GM21576 (cell line): ENCODE measurements around the gene GNL1.
A peak's percentile ranks its signal among the peaks of the same experiment; 100 is the strongest.
"Not testable (repeated sequence)": the region's sequence is repeated elsewhere in the genome, so short reads cannot be mapped to it uniquely, and the experiment has no call there.

Experiments used
- ATAC-seq: cut with Tn5 transposase; IDR thresholded peaks from one replicate; pipeline ENCODE4 v1.9.1; 2021; ENCODE audit warnings: mild to moderate bottlenecking, moderate library complexity; ENCODE audit not compliant: unreplicated experiment

GNL1 gene, protein sequence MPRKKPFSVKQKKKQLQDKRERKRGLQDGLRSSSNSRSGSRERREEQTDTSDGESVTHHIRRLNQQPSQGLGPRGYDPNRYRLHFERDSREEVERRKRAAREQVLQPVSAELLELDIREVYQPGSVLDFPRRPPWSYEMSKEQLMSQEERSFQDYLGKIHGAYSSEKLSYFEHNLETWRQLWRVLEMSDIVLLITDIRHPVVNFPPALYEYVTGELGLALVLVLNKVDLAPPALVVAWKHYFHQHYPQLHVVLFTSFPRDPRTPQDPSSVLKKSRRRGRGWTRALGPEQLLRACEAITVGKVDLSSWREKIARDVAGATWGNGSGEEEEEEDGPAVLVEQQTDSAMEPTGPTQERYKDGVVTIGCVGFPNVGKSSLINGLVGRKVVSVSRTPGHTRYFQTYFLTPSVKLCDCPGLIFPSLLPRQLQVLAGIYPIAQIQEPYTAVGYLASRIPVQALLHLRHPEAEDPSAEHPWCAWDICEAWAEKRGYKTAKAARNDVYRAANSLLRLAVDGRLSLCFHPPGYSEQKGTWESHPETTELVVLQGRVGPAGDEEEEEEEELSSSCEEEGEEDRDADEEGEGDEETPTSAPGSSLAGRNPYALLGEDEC

GRCh38 chr6:30556066-30556905, at the start of gene GNL1:
Gene GNL1, minus strand, starts transcription at chr6:30556489. Its CDS starts 286 bp downstream, at chr6:30556203.
- ATAC-seq: peak; percentile 70

- ATAC-seq: no peak
Measured at GRCh38 chr6:30603961-30604360, 47.7 kb upstream of the GNL1 start.

DNA sequence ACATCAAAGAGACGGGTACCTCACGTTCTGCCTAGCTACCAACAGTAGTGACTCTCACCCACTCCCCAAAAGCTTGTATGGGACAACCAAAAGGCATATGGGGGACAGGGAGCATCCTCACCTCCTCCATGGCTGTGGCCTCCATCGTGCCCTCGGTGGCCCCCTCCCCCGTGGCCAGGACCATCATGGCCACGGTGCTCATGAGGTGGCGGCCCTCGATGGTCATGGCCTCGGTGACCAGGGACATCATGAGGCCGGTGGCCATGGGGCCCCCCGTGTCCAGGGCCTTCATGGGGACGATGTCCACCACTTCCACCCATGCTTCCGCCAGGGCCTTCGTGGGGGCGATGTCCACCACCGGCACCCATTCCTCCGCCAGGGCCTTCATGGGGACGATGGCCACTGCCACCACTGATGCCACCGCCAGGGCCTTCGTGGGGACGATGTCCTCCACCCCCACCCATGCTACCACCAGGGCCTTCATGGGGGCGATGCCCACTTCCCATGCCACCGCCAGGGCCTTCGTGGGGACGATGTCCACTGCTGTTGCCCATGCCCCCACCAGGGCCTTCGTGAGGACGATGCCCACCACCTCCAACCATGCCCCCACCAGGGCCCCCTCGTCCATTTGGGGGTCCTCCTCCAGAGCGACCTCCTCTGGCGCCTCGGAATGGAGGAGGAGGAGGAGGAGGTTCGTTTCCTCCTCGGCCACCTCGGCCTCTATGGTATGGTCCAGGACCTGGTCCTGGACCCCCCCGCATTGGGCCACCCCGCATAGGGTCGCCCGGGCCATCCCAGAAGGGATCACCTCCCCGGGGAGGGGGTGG, 45.7 kb upstream of the GNL1 start:
- no peak for ATAC-seq

GRCh38 chr6:30601436-30601814, 45.1 kb upstream of the GNL1 start:
- ATAC-seq: no peak

- no peak for ATAC-seq
Measured at GRCh38 chr6:30600451-30600961, 44.2 kb upstream of the GNL1 start.

DNA sequence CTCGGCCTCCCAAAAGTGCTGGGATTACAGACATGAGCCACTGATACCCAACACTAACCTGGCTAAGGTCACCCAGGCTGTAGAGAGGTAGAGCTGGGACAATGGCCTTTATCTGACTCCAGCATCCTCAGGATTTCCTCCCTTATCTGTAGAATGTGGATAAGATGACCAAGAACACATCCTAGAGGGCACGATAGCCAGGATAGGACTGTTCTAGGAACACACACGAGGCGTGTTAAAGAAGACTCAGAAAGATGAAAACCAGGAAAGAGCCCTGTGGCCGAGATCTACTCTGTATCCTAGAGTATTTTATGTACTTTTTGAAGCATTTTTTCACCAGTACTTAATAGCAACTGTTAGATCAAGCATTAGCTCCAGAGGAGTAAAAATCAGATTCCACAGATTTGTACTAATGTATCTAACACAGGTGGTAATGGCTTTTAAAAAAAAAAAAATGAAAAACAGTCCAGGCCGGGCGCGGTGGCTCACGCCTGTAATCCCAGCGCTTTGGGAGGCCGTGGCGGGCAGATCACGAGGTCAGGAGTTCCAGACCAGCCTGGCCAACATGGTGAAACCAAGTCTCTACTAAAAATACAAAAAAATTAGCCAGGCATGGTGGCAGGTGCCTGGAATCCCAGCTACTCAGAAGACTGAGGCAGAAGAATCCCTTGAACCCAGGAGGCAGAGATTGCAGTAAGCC, 43.5 kb upstream of the GNL1 start:
- ATAC-seq: no peak

GRCh38 chr6:30598912-30599624, 42.8 kb upstream of the GNL1 start:
- no peak for ATAC-seq

GRCh38 chr6:30597315-30598144, 41.2 kb upstream of the GNL1 start:
- not testable (repeated sequence) for ATAC-seq

DNA sequence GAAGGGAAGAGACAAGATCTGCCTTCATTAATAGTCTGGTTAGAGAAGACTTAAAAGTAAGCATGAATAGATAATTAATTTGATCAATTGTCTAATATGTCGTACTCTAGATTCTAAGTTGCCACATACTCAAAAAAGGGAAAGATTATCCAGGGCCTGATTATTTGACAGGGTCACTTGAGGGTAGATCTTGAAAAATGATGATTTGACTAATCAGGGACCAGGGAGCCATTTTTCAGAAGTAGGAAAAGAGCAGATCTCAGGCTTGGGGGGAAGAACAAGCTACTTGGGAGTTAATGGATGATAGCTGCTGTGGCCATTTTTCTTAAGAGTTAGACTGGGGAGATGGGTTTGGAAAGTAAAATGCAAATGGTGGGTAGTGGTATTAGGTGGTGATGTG, 36.0 kb upstream of the GNL1 start:
- ATAC-seq: no peak

GRCh38 chr6:30591008-30591407, 34.7 kb upstream of the GNL1 start:
- no peak for ATAC-seq

DNA sequence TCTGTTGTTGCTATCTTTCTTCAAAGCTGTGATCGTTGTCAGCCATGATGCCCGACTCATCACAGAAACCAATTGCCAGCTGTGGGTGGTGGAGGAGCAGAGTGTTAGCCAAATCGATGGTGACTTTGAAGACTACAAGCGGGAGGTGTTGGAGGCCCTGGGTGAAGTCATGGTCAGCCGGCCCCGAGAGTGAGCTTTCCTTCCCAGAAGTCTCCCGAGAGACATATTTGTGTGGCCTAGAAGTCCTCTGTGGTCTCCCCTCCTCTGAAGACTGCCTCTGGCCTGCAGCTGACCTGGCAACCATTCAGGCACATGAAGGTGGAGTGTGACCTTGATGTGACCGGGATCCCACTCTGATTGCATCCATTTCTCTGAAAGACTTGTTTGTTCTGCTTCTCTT, 34.2 kb upstream of the GNL1 start:
- no peak for ATAC-seq

DNA sequence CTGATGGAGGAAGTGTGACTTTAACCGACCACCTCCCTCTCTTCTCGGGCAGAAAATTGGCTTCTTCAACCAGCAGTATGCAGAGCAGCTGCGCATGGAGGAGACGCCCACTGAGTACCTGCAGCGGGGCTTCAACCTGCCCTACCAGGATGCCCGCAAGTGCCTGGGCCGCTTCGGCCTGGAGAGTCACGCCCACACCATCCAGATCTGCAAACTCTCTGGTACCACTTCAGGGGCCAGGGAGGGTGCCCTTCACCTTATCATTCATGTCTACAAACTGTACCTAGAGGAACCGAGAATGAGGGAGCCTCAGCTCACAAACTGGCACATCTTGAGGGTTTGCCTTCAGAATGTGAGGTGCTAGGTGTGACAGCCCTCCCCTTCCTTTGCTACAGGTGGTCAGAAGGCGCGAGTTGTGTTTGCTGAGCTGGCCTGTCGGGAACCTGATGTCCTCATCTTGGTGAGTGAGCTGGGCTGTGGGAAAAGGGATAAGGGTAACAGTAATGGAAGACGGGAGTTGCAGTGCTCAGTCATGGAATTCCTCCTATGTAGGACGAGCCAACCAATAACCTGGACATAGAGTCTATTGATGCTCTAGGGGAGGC, 33.6 kb upstream of the GNL1 start:
- ATAC-seq: no peak

DNA sequence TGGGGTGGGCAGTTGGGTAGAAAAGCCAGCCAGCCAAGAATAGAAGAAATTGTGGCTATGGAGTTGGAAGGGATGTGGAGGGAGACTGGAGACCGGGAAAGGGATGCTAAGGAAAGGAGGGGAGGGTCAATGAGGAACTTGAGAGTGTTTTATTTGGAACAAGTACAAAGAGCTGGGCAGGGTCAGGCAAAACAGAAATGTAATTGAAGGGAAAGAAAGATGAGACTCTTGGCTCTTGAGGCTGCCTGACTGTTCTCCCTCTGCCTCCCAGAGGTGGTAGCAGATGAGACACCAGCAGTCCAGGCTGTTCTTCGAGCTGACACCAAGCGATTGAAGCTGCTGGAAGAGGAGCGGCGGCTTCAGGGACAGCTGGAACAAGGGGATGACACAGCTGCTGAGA, 27.6 kb upstream of the GNL1 start:
- ATAC-seq: no peak

DNA sequence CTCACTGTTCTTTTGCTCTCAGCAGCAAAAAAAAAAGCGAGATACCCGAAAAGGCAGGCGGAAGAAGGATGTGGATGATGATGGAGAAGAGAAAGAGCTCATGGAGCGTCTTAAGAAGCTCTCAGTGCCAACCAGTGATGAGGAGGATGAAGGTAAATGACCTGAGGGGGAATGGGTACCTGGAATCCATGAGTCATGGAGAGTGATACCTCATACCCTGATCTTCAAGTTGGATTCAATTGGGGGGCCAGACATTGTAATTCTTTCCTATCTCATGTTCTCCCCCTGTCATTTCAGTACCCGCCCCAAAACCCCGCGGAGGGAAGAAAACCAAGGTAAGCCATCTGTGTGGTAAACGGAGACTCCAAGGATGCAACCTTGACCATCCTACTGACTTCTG, 21.8 kb upstream of the GNL1 start:
- ATAC-seq: no peak

DNA sequence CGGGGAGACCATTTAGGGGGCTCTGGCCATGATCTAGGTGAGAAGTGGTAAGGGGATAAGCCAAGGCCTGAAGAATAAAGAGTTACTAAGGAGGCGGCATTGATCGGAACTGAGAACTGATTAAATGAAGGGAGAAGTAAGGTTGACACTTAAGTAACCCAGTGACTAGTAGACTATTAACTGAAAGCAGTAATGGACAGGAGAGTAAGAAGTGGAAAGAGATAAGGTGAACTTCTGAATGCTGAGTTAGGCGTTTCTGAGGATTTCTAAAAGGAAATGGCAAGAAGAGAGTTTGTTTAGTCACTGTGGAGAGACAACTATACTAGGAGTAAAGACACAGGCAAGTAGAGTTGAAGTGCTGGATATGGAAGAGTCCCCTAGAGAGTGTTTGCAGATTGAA, 16.8 kb upstream of the GNL1 start:
- no peak for ATAC-seq

DNA sequence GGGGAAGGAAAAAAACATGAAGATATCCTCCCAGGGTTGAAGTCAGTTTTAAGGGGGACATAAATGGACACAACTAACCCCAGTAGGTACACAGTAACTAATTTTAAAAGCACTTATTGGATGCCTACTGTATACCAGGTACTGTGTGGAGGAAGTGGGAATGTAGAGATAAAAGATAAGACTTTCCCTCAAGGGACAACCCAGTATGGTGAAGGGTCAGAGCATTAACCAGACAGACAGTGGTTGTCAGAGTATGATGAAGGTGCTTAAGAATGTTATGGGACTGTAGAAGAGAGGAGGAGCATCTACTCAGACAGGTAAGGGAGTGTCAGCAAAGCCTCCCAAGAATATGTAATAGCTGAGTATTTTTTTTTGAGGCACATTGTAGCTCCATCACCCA, 15.9 kb upstream of the GNL1 start:
- ATAC-seq: no peak

DNA sequence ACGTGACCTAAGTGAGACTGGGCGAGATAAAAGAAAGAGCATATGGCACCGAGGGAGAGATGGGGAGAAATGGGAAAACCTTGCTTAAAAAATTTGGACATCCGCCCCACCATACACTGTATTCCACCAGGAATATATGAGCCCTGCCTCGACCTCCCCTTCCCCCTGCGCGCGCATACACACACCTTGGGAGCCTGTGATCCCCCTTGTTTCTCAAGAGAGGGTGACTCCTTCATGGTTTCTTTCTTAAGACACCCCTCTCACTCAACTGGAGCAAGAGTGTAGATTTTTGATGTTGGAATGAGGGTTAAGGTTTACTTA, 15.4 kb upstream of the GNL1 start:
- ATAC-seq: no peak

GRCh38 chr6:30571075-30571761, 14.9 kb upstream of the GNL1 start, which contains the start of gene ABCF1:
Gene ABCF1, plus strand, starts transcription at chr6:30571442. Its CDS starts 46 bp downstream, at chr6:30571488.
- peak; percentile 91 for ATAC-seq
